ENCODE data around the gene LTF. TPM values are rescaled to one million over a fixed set of nuclear protein-coding genes. Genes with fewer than 3 reads are reported as not detected.
"Not testable (repeated sequence)": the region's sequence is repeated elsewhere in the genome, so short reads cannot be mapped to it uniquely, and the experiment has no call there.

The LTF gene
- total RNA-seq (2014; rRNA removed; shearing (Covaris generic)): 0.49 and 0.72 TPM in 2 replicates

DNA sequence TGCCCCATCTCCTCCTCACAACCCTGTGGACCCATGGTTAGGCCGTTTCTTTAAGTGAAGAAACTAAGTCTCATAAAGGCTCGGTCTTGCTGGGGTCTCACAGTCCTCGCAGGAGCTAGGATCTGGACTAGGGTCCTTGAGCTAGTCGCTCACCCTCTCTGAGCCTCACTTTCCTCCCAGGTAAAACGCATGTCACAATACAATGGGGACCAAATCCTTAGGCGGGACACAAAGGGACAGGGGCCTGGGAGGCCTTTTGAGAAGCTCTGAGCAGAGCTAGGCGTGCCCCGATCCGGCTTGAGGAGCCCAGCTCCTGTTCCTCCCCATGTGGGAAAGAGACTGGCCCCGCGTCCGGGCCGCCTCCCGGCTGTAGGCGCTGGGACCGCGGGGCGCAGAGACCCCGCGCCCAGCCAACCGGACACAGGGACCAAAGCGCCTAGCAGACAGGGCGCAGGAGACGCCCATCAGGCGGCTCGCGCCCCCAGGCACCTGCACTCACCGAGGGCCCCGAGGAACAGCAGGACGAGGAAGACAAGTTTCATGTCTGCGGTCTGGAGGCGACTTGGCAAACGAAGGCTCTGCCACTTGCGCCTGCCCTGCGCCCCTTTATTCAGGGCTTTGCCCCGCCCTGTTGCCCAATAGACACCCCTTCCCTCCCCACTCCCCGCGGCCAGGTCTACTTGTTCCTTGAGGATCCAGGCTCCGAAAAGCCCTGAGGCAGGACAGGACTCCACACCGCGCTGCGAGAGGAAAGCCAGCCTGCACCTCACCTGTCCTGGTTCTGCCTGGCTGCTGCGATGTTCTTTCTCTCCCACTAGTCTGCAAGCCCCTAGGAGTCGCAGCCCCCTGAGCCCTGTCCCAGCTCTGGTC, at the start of gene LTF:
Gene LTF (minus strand): TSS at position 580 of the 870 bp plus-strand sequence. CDS start 38 bp downstream, at position 542.
- no peak for DNase-seq (ENCODE audit: low read depth)

DNA sequence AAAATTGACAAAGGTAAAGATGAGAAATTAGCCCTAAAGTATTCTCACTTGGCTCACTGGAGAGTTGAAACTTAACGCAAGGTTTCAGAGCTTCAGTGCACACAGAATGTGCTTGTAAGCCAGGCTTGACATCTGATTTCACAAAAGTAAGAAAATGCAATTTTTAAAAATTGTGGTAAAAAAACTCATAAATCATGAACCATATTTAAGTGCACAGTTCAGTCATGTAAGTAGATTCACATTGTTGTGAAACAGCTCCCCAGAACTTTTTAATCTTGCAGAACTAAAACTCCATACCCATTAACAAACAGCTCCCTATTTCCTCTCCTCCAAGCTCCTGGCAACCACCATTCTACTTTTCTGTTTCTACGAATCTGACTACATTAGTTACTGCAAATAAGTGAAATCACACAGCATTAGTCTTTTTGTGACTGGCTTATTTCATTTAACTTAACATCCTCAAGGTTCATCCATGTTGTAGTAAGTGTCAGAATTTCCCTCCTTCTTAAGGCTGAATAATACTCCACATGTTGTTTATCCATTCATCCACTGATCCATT, 47.6 kb upstream of the LTF start:
- DNase-seq (ENCODE audit: low read depth): no peak

DNA sequence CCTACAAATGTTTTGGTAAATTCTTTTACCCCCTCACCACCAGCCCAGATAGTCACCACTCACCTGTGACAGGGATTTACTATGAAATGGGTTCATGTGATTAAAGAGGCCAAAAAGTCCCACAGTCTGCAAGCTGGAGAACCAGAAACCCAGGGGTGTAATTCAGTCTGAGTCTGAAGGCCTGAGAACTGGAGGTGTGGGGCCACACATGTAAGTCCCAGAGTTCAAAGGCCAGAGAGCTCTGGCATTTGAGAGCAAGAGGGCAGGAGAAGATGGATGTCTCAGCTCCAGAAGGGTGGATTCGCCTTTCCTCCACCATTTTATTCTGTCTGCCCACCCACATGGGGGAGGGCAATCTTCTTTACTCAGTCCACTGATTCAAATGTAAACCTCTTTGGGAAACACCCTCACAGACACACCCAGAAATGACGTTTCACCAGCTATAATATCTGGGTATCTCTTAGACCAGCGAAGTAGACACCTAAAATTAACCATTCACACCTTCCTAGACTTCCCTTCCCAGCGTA, 45.0 kb upstream of the LTF start:
- no peak for DNase-seq (ENCODE audit: low read depth)

DNA sequence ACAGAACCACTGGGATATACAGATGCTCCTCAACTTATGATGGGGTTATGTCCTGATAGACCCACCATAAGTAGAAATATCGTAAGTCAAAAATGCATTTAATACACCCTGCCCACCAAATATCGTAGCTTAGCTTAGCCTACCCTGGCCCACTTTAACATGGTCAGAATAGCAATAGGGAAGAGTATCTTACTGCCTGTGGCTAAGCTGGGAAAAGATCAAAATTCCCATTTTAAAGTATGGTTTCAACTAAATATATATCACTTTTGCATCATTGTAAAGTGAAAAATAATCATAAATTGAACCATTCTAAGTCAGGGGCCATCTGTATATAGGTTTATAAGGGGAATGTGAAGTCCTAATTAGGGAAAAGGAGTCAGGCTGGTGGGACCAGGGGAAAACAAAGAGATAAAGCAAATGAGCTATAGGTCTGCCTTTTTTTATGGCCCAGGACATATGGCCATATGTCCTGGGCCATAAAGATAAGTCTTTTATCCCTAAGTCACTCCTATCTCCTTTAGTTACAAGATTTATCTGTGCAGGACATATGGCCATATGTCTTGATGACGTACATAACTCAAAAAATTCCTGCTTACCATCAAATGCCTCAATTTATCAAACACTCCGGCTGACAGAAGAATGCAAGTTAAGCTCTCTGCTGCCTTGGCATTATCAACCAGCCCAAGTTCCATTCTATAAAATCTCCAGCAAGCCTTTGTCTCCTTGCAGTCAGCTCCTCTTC, 44.3 kb upstream of the LTF start:
- no peak for DNase-seq (ENCODE audit: low read depth)

DNA sequence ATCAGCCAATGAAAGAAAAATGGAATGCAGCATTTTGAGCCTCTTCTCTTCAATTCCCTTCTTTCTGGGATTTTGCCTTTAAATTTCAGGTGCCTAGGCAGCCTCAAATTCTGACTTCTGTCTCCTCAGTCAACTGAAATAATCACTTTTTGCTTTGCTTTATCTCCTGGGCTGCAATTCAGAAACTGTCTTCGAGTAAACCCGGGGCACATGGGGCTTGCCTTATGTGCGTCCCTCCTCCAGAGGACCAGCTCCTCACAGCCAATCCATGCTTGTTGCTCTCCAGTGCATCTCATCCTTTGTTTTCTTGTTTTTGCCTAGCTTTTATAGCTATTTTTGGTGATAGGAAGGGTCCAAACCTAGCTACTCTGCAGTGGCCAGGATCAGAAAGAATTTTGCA, 41.8 kb upstream of the LTF start:
- DNase-seq (ENCODE audit: low read depth): no peak

DNA sequence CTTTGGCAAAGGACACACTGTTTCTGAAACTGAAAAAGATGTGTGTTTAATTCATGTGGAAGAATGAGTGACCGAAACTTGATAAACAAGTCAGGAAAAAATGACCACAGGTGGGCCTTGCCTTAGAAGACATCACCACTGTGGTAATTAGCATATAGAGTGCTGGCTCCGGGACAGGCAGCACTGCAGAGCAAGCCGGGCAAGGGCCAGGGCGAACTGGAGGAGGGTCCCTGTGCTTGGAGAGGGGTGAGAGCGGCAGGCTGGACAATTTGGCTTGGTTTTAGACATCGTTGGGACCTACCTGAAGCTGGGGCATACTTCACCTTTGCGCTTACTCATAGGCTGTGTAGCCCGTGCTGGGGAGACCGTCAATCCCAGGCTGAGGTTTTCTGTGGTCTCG, 41.2 kb upstream of the LTF start:
- DNase-seq (ENCODE audit: low read depth): no peak

DNA sequence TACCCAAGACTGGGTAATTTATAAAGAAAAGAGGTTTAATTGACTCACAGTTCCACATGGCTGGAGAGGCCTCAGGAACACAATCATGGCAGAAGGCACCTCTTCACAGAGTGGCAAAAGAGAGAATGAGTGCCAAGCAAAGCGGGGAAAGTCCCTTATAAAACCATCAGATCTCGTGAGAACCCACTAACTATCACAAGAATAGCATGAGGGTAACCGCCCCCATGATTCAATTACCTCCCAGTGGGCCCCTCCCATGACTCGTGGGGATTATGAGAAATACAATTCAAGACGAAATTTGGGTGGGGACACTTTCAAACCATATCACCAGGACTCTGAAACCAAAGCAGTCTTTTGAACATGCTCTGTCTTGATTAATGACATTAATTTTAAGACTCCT, 40.1 kb upstream of the LTF start:
- DNase-seq (ENCODE audit: low read depth): peak; percentile 37

DNA sequence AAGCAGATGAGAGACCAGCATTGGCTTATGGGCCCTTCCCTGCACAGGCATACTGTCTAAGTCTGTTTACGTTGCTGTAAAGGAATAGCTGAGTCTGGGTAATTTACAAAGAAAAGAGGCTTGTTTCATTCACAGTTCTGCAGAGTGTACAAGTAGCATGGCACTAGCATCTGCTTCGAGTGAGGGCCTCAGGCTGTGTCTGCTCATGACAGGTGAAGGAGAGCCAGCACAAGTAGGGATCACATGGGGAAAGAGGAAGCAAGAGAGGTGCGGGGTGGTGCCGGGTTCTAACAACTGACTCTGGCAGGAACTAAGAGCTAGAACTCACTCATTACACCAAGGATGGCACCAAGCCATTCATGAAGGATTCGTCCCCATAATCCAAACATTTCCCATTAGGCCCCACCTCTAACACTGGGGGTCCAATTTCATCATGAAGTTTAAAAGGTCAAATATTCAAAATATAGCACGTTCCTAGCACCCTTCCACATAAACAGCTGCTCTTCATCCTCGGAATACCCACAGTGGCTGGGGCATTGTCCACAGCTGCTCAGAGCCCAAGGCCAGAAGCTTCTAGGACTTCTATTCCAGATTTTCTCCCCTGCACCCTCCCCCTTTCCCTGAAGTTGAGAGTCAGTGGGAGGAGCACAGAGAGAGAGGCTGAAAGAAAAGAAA, 38.6 kb upstream of the LTF start:
- DNase-seq (ENCODE audit: low read depth): no peak

DNA sequence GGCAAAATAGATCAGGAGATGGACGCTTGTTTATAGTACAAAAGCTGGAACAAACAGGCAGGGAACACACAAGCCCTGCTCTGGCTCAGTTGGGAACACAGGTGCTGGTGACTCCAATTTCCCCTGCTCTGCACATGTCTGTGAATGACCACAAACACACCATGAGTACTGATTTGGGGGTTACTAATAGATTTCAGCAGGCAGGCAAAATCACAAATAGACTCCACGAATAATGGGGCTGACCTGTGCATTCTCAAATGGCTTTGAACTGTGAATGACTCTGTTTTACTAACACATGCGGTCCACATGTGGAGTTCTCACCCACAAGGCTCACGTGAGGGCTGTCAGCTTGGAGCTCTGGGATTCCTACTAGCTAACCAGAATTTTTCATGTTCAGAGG, 37.0 kb upstream of the LTF start:
- DNase-seq (ENCODE audit: low read depth): peak; percentile 45

DNA sequence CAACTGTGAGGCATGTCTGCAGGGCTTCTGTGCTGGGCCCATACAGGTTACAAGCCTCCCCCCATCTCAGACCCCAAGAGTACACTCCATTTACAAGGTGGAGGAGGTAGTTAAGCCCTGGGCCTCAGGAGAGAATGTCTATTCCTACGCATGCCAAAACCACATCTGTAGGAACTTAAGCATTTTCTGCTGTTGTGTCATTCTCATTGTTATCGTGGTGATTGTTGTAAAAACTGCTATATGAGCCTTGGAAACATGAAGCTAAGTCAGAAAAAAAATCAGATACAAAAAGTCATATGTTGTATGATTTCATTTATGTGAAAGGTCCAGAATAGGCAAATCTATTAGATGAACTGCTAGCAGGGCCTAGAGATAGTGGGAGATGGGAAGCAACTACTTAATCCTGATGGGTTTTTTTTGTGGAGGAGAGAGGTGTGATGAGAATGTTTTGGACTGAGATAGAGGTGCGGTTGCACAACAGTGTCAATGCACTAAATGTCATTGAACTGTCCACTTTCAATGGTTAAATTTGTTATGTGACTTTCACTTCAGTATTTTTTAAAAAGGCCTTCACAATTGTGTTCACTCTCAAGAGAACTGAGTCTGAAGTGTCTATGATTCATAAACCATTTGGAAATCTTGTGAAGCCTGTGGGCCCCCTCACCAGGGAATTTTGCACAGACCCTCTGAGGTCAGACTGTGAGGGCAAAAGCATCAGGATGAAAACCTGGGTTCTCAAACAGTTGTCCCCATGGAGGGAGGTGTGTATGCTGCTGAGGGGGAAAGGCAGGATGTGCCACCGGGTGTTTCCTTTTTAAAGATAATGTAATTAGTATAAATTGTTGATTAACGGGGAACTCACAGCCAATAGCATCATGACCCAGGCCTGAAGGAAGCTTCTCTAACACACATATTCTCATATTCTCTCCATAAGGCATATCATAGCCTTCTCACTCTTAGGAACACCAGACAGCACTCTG, 36.2 kb upstream of the LTF start:
- DNase-seq (ENCODE audit: low read depth): peak; percentile 79

DNA sequence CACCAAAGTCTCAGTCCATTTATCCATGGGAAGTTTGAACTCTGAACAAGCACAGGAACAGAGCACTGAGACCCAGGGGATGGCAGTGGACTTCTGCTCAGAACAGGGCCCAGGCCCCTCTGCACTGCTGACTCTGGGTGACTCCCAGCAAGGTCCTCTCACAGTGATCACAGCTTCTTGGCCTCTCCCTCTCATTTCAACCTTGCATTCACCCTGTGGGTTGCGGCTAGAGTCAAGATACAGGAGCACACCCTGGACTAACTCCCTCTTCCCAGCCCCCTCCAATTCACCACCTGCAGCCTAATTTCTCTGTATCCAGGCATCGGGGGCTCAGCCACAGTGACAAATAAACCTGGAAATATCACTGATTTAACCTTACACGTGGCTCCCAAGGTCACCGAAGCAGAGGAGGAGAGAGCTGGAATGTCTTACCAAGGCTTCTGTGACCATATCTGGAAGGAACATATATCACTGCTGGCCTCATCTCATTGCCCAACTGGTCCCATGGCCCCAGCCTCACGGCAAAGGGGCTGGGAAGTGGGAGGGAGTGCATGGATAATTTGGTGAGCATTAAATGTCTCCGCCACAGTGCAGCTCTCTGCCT, 34.3 kb upstream of the LTF start:
- DNase-seq (ENCODE audit: low read depth): no peak

DNA sequence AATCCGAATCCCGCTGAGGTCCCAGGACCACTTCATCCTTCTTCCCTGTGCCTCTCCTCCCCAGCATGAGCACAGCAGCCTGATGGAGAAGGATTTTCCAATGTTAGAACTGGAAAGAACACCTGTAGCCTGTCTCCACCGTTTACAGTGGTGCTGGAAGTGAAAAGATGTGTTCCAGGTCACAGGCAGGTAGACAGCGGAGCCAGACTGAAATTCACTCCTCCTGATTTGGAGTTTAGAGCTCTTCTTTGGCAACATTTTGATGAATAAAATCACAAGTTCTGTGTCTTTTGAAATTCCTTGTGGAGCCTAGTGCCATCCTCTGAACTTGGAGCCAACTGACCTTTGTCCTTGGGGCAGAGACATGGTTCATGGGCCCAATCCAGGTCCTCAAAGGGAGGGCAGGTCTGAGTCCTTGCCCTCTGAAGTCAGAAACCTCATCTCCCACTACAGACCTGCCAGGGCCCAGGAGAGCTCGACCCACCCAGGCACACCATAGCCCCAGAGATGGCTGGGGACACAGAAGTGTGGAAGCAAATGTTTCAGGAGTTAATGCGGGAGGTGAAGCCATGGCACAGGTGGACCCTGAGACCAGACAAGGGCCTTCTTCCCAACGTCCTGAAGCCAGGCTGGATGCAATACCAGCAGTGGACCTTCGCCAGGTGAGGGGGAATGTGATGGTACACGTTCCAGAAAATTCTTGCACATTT, 33.0 kb upstream of the LTF start, which contains the start of gene RTP3:
Gene RTP3 (plus strand): TSS at position 421 of the 710 bp plus-strand sequence. CDS start 87 bp downstream, at position 508.
- DNase-seq (ENCODE audit: low read depth): no peak

DNA sequence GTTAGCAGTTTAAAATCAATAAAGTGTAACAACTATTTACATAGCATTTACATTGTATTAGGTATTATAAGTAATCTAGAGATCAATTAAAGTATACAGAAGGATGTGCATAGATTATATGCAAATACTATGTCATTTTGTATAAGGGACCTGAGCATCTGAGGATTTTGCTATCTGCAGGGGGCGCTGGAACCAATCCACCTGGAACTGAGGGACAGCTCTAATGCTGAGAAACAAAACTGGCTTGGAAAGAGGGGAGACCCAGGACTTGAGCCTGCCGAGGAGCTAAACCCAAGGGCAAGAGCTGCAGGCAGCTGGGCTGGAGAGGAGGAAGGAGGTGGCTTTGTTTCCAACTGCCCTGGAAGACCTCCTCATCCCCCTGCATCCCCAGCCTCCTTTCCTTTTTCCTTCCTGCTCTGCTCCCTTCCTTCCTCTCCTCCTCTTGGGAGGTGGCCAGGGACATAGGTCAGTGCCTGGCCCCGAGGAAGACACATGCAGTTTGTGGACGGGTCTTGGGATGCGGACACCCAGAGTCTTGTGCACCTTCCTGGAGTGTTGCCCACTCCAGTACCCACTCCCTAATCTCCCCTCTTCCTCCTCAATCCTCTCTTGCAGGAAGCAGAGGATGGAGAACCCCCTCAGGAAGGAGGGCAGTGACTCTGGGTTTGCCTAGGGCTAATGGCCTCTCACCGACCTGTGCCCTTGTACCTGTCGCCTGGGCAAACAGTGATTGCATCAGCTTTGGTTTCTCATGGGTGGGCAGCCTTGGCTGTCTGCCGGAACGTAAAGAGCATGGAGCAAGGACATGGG, 32.2 kb upstream of the LTF start:
- peak; percentile 35 for DNase-seq (ENCODE audit: low read depth)

DNA sequence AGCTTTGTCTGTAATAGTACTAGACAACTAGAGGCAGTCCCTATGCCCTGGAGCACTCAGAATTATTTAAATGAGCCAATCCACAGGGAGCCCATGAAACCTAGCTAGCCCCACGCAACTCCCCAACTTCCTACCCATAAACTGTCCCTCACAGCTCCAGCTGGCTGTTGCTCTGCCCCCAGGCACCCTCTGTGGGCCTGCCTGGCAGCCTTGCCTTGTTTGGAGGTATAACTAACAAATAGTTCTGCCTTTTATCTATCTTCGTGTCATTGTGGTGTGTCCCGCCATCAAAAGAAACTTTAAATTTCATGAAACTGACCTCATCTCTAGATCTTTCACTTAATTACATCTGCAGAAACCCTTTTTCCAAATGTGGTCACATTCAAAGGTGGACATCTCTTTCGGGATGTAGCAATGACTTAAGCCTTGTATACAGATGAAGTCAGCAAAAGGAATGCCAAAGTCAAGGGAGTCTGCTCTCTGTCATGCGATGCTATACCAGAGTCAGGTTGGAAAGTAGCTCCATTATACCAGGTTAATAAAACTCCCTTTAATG, 31.3 kb upstream of the LTF start:
- DNase-seq (ENCODE audit: low read depth): peak; percentile 96

DNA sequence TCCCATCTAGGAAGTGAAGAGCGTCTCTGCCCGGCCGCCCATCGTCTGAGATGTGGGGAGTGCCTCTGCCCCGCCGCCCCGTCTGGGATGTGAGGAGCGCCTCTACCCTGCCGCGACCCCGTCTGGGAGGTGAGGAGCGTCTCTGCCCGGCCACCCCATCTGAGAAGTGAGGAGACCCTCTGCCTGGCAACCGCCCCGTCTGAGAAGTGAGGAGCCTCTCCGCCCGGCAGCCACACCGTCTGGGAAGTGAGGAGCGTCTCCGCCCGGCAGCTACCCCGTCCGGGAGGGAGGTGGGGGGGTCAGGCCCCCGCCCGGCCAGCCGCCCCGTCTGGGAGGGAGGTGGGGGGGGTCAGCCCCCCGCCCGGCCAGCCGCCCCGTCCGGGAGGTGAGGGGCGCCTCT, 29.8 kb upstream of the LTF start:
- DNase-seq (ENCODE audit: low read depth): not testable (repeated sequence)

DNA sequence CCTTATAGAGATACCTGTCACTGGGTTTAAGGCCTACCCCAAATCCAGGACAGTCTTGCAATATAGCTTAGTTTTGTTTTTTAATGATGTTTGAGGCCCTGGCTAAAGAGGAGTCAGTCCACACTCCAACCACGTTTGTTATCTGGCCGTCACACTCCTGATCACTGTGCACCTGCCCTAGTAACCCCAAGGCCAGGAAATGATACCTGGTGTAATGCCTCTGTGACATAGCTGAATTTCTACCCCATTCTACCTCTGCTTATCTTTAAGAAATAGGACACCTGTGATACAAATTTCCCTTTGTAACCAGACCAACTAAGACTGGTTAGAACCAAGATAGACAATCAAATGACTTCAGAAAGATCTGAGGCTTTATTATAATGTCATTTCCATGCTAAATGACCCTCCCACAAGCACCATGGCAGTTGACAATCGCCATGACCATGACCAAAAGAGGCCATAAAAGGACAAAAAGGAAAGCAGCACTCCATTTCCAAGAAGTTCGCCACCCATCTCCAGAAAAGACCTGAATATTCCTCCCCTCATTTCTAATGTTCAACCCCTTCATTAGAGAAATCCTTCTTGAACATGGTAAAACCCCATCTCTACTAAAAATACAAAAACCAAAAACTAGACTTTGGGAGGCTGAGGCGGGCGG, 28.3 kb upstream of the LTF start:
- DNase-seq (ENCODE audit: low read depth): no peak
